ENCODE measurements around the gene GOLT1A. TPM values are rescaled to one million over a fixed set of nuclear protein-coding genes. Genes with fewer than 3 reads are reported as not detected.

GOLT1A gene
- total and polyA plus RNA-seq, 2 of the 8 experiments (the other 6 are each of a cell fraction or from before 2014, with no cell fraction given): 7.5 to 8.5 TPM

GRCh38 chr1:204153667-204154066 is 60.1 kb downstream of the GOLT1A start:
- no peak overlapping the region for H2BK120ac ChIP-seq (replicated peaks; ENCODE audit: low read depth, low read length)
- CTCF ChIA-PET (ENCODE audit: partially characterized antibody): interaction anchor here (1.0 to 18.7 kb wide), 7 partner anchors 9 to 293 kb away, joined by 3 to 360 read pairs (median 11); partner anchors contain the start of gene KISS1
- H4K5ac ChIP-seq (ENCODE audit: insufficient read length, low read depth, low read length): no peak overlapping the region
- no peak overlapping the region for H3K4me2 ChIP-seq (ENCODE audit: insufficient read depth in 1 of 2, low read depth in 2 of 2, low read length in 2 of 2)
- H4K91ac ChIP-seq (replicated peaks; ENCODE audit: insufficient read length, low read length): no peak overlapping the region
- no peak overlapping the region for H3K4me3 ChIP-seq (ENCODE audit: extremely low read depth in 1 of 4, insufficient read depth in 2 of 4, low read depth in 3 of 4, low read length in 4 of 4)
- WGBS, 2 experiments (ENCODE audit: extremely low coverage in 1 of 2, insufficient coverage in 1 of 2, insufficient read length in 1 of 2, insufficient replicate concordance in 2 of 2, low coverage in 1 of 2, low lambda C conversion rate in 2 of 2, missing lambda C conversion rate in 1 of 2): 90% methylated on average over 5 of the region's 5 CpGs; no CpG with 5 or more reads in 1 of the 2 experiments
- FAIRE-seq: no peak
- no peak overlapping the region for H2BK5ac ChIP-seq (ENCODE audit: low read depth, low read length)
- H3K36me3 ChIP-seq (ENCODE audit: control insufficient read depth in 2 of 4, insufficient read depth in 4 of 4, low read length in 3 of 4): no peaks in the 10 kb centered on the region
- H3K27ac ChIP-seq (ENCODE audit: low read depth, low read length): no peak overlapping the region
- peaks cover 0 to 22% (median 13%) of the 10 kb centered on the region in 4 experiments; a peak in 6 of 7 replicates for H3K4me1 ChIP-seq (replicated peaks in 1 of 4; ENCODE audit: control insufficient read depth in 3 of 4, insufficient read depth in 4 of 4, low read length in 3 of 4)
- H2AK5ac ChIP-seq (ENCODE audit: low read depth, low read length): peak overlapping the region; percentile 25; the same call in 1 of the 2 replicates
- H2BK12ac ChIP-seq (ENCODE audit: low read depth, low read length): no peak overlapping the region; the same call in 1 of the 2 replicates
- H3K9me3 ChIP-seq (ENCODE audit: insufficient read depth in 2 of 2, low read depth in 1 of 2, low read length in 1 of 2): no peaks in the 10 kb centered on the region
- no peak overlapping the region for H3K4ac ChIP-seq (replicated peaks; ENCODE audit: insufficient read length, low read depth, low read length)
- H2BK20ac ChIP-seq (ENCODE audit: low read length): no peak overlapping the region
- no peak overlapping the region for H3K18ac ChIP-seq (ENCODE audit: extremely low read depth, low read length)
- no peak overlapping the region for H3K9ac ChIP-seq (replicated peaks in 1 of 4; ENCODE audit: extremely low read depth in 1 of 4, low read depth in 3 of 4, low read length in 3 of 4)
- H2BK15ac ChIP-seq (ENCODE audit: low read length): peak overlapping the region; percentile 25; the same call in 1 of the 2 replicates
- H4K20me1 ChIP-seq (replicated peaks in 1 of 2; ENCODE audit: control insufficient read depth in 1 of 2, insufficient read depth in 2 of 2, low read length in 2 of 2): no peaks in the 10 kb centered on the region
- H3K23me2 ChIP-seq (ENCODE audit: low read depth, low read length): peaks cover 12% of the 10 kb centered on the region; the same call in 1 of the 2 replicates
- H3K56ac ChIP-seq (replicated peaks; ENCODE audit: insufficient read length, low read depth, low read length): no peak overlapping the region
- no peak overlapping the region for H3K23ac ChIP-seq (ENCODE audit: insufficient read length)
- no peaks in the 10 kb centered on the region for H3K79me1 ChIP-seq (ENCODE audit: low read depth, low read length)
- peaks cover 0 to 21% (median 17%) of the 10 kb centered on the region in 4 experiments; a peak in 5 of 7 replicates for H3K27me3 ChIP-seq (replicated peaks in 1 of 4; ENCODE audit: control insufficient read depth in 3 of 4, extremely low read depth in 1 of 4, insufficient read depth in 3 of 4, low read length in 3 of 4)
- no peak overlapping the region for H3K14ac ChIP-seq (ENCODE audit: insufficient read length)
- POLR2A ChIA-PET (ENCODE audit: partially characterized antibody): interaction anchor here (0.6 to 1.1 kb wide), 3 partner anchors 12 to 291 kb away, joined by 3 to 5 read pairs (median 4); no protein-coding TSS in a partner anchor
- no peaks in the 10 kb centered on the region for H3K79me2 ChIP-seq (ENCODE audit: control insufficient read depth in 1 of 2, insufficient read depth in 2 of 2, low read length in 2 of 2)
- H2AFZ ChIP-seq (ENCODE audit: low read length): no peak overlapping the region
- no peak overlapping the region for H4K8ac ChIP-seq (ENCODE audit: extremely low read depth, insufficient read depth, low read length)
- no peak for DNase-seq (ENCODE audit: low read depth in 1 of 2, low spot score in 2 of 2)
